Neutrophil (primary cell): ENCODE results near the gene FREY1.

ENCODE experiments used
- H3K27ac ChIP-seq: fragments of 200-600 bp; sonication (generic); 2 replicates; pipeline ENCODE4 v1.5.1; 2016; ENCODE audit warnings: mild to moderate bottlenecking, moderate library complexity
- H3K27me3 ChIP-seq: fragments of 200-600 bp; sonication (generic); 2 replicates; pipeline ENCODE4 v1.6.0; 2016; ENCODE audit warnings: mild to moderate bottlenecking
- H3K36me3 ChIP-seq: fragments of 200-600 bp; sonication (generic); 2 replicates; pipeline ENCODE4 v1.5.1; 2017
- H3K4me1 ChIP-seq, 2 experiments: fragments of 200-600 bp in 1 of 2; sonication (generic) in 1 of 2; 1 replicate in 1 of 2; 2 replicates in 1 of 2; pipeline versions ENCODE4 v1.5.1 to v1.6.1; 2013 to 2016; ENCODE audit warnings: low read depth in 1 of 2, low read length in 1 of 2, mild to moderate bottlenecking in 1 of 2, moderate library complexity in 1 of 2; ENCODE audit not compliant: control insufficient read depth in 1 of 2, insufficient read depth in 1 of 2
- H3K4me3 ChIP-seq, 2 experiments: fragments of 200-600 bp in 1 of 2; sonication (generic) in 1 of 2; 1 replicate in 1 of 2; 2 replicates in 1 of 2; pipeline ENCODE4 v1.5.1; 2013 to 2016; ENCODE audit warnings: low read depth in 1 of 2, low read length in 1 of 2, mild to moderate bottlenecking in 1 of 2, moderate library complexity in 1 of 2
- H3K9me3 ChIP-seq: fragments of 200-600 bp; sonication (generic); 2 replicates; pipeline ENCODE4 v1.5.1; 2016
- TF ChIP-seq, protein P1 (sequence below): fragments of 200-600 bp; sonication (generic); IDR thresholded peaks from 2 replicates; pipeline ENCODE4 v1.5.1; 2016; ENCODE audit warnings: antibody characterized with exemption

The FREY1 gene

DNA sequence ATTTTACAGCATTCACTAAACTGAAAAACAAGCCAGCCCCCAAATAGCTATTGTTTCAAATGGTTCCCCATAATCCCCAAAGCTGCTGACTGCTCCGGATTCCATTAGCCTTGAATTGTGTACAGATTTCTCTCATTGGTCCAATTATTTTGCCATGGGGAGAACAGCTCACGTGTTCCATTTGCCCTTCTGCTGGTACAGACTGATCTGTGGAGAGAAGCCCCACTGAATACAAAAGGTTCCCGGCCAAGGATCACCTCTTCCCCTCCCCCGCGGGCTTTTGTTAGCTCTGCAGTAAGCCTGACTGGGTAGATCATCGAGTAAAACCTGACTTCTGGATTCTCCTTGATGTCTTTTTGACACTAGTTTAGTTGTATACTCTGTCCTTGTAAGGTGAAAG is 30.7 kb downstream of the FREY1 start:
- TF ChIP-seq, protein P1, sequence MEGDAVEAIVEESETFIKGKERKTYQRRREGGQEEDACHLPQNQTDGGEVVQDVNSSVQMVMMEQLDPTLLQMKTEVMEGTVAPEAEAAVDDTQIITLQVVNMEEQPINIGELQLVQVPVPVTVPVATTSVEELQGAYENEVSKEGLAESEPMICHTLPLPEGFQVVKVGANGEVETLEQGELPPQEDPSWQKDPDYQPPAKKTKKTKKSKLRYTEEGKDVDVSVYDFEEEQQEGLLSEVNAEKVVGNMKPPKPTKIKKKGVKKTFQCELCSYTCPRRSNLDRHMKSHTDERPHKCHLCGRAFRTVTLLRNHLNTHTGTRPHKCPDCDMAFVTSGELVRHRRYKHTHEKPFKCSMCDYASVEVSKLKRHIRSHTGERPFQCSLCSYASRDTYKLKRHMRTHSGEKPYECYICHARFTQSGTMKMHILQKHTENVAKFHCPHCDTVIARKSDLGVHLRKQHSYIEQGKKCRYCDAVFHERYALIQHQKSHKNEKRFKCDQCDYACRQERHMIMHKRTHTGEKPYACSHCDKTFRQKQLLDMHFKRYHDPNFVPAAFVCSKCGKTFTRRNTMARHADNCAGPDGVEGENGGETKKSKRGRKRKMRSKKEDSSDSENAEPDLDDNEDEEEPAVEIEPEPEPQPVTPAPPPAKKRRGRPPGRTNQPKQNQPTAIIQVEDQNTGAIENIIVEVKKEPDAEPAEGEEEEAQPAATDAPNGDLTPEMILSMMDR = no peak
- no peaks in the 10 kb centered on the region for H3K27me3 ChIP-seq
- no peaks in the 10 kb centered on the region for H3K4me1 ChIP-seq
- H3K4me3 ChIP-seq = no peak overlapping the region
- H3K9me3 ChIP-seq = no peaks in the 10 kb centered on the region
- H3K27ac ChIP-seq = no peak overlapping the region
- H3K36me3 ChIP-seq = peaks cover 85% of the 10 kb centered on the region

DNA sequence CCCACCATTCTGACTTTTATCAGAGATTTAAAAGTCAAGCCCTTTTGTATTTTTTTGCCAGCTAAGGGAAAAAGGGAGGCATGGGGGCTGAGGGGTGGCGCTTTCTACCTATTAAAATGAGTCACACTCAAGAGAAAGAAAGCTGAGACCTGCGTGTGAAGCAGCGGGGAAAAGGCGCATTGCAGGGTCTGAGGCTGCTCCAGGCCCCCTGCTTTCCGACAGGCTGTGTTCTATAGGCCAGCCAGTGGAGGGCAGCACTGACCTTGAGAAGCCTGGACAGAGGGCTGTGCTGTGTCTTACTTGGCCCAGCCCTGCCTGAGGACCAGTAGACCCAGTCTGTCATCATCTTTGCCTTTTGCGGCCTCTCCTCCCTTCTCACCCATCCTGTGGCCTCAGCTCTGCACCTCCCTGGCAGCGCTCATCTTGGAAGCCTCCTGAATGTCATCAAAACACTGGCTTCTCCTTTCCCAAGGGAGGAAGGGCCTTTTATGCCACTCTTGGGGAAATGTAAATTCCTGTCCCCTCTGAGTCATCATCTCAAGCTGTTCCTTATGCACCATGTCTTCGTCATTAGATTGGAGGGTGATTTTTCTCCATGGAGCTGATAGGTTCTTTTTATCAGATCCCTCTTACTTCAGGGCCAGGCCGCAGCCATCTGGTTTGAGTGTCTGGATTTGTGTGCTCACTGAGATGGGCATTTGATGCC is 34.3 kb downstream of the FREY1 start:
- Histone ChIP-seq H3K27ac (no peak overlapping the region), H3K27me3 (no peaks in the 10 kb centered on the region), H3K9me3 (no peaks in the 10 kb centered on the region), H3K4me1 (no peaks in the 10 kb centered on the region), H3K36me3 (peaks cover 95% of the 10 kb centered on the region), H3K4me3 (no peak overlapping the region)
- TF ChIP-seq, protein P1 = no peak

DNA sequence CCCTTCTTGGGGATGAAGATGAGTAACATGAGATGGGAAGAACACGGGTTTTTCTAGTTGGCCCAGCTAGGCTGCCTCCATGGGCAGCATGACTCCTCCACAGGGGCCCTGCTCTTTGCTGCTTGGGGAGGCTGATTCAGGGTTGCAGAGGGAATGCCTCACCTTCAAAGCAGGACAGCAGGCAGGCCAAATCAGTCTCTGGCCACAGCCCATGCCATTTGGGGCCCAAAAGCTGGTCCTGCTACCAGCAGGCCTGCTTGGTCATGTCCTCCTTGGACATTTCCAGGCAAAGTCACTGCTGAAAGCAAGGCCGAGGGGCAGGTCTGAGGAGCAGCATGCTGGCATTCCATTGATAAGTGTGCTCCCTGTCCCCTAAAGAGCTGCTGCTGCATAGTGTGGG is 35.4 kb downstream of the FREY1 start:
- Histone ChIP-seq H3K36me3 (peaks cover 96% of the 10 kb centered on the region), H3K4me1 (no peaks in the 10 kb centered on the region), H3K27me3 (no peaks in the 10 kb centered on the region)

DNA sequence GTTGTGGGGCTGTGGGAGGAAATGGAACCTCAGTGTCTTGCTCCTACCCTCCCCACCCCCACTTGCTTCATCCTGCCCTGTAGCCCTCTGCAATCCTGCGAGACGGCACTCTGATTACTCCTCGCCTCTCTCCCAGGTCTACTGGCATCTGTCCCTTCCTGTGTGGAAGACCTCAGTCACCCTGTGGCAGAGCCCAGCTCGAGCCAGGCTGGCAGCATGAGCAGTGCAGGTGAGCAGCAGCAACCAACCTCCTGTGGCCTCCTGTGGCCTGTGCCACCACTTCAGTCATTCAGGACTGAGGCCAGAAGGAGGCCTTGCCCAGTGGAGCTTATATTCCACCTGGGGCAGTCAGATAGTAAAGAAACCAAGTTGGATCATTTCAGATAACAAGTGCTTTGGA is 36.4 kb downstream of the FREY1 start:
- TF ChIP-seq, protein P1 = no peak

More for the DNA sequence above, 35.4 kb downstream of the FREY1 start:
- Histone ChIP-seq H3K4me3 (no peak overlapping the region), H3K9me3 (no peaks in the 10 kb centered on the region), H3K27ac (no peak overlapping the region)
- TF ChIP-seq, protein P1 = no peak

DNA sequence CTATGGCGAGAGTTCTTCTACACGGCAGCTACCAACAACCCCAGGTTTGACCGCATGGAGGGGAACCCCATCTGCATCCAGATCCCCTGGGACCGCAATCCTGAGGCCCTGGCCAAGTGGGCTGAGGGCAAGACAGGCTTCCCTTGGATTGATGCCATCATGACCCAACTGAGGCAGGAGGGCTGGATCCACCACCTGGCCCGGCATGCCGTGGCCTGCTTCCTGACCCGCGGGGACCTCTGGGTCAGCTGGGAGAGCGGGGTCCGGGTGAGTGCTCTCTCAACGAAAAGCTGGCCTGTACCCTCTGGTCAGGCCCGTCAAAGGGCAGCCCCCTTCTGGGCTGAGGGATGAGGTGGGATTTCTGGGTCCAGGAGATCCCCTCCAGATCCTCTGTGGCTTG is 37.5 kb downstream of the FREY1 start:
- Histone ChIP-seq H3K27ac (no peak overlapping the region), H3K36me3 (peaks cover 96% of the 10 kb centered on the region), H3K27me3 (no peaks in the 10 kb centered on the region), H3K4me3 (no peak overlapping the region), H3K9me3 (no peaks in the 10 kb centered on the region), H3K4me1 (no peaks in the 10 kb centered on the region)
- TF ChIP-seq, protein P1 = no peak

More for the DNA sequence above, 36.4 kb downstream of the FREY1 start:
- Histone ChIP-seq H3K27ac (no peak overlapping the region), H3K9me3 (no peaks in the 10 kb centered on the region), H3K4me3 (no peak overlapping the region), H3K36me3 (peaks cover 96% of the 10 kb centered on the region), H3K27me3 (no peaks in the 10 kb centered on the region), H3K4me1 (no peaks in the 10 kb centered on the region)
